ENCODE results near the gene GHSR.

GHSR gene, protein sequence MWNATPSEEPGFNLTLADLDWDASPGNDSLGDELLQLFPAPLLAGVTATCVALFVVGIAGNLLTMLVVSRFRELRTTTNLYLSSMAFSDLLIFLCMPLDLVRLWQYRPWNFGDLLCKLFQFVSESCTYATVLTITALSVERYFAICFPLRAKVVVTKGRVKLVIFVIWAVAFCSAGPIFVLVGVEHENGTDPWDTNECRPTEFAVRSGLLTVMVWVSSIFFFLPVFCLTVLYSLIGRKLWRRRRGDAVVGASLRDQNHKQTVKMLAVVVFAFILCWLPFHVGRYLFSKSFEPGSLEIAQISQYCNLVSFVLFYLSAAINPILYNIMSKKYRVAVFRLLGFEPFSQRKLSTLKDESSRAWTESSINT

DNA sequence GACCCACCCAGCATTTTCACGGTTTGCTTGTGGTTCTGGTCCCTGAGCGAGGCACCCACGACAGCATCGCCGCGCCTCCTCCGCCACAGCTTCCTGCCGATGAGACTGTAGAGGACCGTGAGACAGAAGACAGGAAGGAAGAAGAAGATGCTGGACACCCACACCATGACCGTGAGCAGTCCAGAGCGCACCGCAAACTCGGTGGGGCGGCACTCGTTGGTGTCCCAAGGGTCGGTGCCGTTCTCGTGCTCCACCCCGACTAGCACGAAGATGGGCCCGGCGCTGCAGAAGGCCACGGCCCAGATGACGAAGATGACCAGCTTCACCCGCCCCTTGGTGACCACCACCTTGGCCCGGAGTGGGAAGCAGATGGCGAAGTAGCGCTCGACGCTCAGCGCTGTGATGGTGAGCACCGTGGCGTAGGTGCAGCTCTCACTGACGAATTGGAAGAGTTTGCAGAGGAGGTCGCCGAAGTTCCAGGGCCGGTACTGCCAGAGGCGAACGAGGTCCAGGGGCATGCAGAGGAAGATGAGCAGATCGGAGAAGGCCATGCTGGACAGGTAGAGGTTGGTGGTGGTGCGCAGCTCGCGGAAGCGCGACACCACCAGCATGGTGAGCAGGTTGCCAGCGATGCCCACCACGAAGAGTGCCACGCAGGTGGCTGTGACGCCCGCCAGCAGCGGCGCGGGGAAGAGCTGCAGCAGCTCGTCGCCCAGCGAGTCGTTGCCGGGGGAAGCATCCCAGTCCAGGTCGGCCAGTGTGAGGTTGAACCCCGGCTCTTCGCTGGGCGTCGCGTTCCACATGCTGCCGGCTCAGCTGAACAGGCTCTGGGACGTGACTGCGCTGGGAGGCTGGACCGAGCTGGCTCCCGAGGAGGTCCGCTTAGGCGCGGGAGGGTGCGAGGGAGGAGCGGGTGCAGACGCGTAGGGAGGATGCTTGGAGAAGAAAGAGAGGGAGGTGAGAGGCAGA is at the start of gene GHSR:
TSS of gene GHSR (minus strand) at position 846 of the 969 bp plus-strand sequence. CDS start at position 803, 43 bp downstream.
- peak; percentile 26 for DNase-seq

DNA sequence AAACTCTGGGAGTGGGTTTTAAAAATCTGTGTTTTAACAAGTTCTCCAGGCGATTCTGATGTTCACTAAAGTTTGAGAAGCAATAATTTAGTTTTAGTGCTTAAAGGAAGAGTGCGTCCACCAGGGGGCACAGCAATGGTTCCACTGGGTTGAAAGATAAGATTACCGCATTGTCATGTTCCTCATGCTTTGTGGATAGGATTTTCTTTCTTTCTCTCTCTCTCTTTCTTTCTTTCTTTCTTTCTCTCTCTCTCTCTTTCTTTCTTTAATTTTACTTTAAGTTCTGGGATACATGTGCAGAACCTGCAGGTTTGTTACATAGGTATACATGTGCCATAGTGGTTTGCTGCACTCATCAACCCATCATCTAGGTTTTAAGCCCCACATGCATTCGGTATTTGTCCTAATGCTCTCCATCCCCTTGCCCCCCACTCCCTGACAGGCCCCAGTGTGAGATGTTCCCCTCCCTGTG is 42.0 kb upstream of the GHSR start:
- peak; percentile 76 for DNase-seq

DNA sequence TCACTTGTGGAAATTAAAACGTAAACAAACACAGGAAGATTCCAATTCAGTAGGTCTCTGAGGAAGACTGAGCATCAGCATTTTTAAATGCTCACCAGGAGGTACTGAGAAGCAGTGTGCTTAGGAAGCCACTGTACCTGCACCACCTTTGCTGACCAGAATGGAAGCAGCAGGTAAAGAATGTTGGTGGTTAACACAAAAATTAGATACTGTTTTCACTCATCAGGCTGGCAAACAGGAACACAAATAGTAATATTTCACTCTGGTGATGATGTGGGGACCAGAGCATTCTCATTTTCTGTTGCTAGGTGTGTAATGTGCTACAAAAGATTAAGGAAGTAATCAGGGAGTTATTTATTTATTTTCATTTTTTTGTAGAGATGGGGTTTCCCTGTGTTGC is 29.9 kb upstream of the GHSR start:
- DNase-seq, result no peak

DNA sequence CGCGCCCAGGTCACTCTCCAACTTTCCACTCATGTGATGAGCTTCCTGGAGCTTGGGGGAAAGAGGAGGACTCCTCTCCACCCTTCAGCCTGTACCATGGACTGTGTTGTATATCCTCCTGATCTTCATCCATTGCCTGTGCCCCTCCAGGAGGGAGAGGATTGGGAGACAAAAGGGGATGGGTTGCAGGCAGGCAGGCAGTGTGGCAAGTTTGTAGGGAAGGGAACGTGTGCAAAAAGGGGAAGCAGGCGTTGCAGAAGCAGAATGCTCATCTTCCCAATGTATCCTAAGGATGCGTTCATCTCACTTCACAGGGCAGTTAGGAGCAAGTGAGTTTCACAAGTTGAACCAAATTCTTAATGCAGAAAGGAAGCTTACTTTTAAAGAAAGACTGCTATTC is 28.1 kb upstream of the GHSR start:
- peak; percentile 21 for DNase-seq

DNA sequence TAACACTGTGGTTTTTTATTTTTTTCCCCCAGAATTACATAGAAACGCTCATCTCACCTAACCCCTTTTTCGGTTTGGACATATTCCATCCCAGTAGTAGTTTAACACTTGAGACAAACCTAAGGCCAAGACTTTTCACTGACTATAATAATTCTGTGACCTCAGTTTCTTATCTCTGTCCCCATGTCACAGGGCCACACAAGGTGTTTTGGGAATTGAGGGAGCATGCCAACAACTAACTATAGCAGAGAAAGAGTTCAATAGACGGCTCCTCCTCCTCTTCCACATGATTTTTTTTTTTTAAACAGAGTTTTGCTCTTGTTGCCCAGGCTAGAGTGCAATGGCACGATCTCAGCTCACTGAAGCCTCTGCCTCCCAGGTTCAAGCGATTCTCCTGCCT is 27.4 kb upstream of the GHSR start:
- DNase-seq, result no peak

DNA sequence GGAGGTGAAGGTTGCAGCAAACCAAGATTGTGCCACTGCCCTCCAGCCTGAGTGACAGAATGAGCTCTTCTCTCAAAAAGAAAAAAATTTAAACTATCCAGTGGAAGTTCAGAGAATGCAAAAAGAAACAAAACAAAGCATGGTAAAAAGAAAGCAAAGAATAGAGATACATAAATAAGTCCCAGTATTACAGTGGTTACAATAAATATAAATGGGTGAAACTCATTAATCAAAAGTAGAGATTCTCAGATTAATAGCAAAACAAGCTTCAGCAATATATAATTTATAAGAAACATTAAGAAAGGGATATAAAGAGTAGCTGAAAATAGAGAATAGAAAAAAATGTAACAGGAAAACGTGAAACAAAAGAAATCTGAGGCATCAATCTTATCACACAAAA is 23.6 kb upstream of the GHSR start:
- DNase-seq, result no peak

DNA sequence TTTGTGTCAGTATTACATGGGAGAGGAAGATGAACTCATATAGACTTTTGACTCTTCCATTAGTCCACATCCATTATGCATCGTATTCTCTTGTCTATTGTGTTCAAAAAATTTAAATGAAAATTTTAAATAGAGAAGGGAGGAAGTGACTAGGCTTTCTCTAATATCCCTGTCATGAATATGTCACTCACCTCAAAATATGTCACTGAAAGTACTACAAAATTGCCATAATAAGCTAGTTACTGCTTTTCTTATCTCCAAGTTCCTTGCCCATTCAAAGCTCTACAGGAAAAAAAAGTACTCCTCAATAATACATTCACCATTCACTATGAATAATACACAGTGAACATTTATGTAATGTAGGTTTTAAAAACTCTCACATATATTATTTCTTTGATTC is 22.3 kb upstream of the GHSR start:
- no peak for DNase-seq

DNA sequence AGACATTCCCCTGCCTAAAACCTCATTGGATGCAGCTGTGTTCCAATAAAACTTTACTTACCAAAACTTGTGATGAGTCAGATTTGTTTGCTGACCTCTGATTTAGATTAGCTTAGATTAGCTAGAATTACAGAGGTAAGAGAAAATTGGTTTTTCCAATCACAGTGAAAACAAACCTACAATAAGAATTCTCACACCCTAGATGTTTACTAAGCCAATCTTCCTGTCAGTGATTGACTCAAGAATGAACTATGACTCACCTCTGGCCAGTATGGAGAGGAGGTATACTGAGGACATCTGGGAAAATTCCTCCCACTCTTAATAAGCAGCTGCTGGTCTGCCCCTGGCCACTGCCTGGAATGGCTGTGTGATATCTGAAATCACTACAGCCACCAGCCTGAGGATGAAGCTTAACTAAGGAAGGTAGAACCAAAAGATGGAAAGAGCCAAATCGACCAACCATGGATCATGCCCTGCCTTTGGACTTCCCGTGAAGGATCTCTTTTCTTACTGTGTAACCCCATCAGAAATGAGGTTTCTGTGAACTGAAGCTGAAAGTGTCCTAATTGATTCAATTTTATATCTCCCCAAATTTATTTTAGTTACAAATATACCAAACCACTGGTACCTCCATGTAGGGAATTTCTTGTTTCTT is 19.0 kb upstream of the GHSR start:
- DNase-seq, result peak; percentile 49

DNA sequence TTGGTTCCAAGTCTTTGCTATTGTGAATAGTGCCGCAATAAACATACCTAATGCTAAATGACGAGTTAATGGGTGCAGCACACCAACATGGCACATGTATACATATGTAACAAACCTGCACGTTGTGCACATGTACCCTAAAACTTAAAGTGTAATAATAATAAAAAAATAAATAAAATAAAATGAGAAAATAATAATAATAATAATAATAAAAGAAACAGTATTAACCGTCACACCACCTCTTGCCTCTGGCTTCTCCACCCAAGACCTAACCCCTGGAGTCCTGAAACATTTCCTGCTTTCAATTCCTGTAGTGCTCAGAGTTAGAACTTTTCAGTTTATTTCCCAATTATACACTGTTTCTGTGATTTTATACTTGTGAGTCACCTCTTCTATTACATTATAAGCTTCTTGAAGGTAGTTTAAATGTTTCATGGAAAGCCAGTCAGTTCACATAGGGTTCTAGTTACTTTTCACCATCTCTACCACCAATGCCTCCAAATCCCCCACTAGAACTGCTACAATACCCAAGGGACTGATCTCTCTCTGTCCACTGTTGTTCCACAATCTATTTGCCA is 18.4 kb upstream of the GHSR start:
- no peak for DNase-seq

DNA sequence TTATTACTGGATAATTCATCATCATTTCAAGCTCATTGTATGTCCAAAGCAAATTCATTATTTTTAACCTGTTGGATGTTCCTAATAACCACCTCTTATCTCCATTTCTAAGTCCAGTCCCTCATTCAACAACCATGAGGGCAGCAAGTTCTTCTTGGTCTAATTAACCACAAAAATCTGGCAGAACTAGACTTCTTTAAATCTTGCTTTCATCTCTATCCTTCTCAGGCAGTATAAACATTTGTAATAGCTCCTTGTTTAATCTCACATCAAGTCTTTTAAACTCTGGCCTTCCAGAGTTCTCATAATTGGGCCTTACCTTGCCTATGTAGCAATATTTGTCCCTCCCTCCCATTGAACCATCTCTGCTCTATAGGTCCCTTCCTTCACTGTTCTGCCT is 17.0 kb upstream of the GHSR start:
- DNase-seq, result no peak

DNA sequence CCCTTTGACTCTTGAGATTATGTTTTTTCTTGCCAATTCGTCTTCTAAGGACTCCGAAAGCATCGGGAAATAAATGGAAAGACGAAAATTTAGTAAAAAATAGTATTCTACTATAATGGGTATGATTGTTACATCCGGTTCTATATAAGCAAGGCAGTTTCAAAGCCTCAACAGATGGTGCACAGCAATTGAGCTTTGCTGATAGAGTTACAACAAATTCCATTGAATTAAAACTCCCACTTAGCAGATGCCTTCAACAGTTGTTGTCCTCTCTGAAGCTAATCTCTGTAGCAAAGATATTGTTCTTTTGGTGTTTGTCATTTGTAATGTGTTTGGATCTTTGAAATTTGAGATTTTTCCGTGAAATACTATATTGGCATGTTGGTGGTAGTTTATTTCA is 16.1 kb upstream of the GHSR start:
- DNase-seq, result no peak

DNA sequence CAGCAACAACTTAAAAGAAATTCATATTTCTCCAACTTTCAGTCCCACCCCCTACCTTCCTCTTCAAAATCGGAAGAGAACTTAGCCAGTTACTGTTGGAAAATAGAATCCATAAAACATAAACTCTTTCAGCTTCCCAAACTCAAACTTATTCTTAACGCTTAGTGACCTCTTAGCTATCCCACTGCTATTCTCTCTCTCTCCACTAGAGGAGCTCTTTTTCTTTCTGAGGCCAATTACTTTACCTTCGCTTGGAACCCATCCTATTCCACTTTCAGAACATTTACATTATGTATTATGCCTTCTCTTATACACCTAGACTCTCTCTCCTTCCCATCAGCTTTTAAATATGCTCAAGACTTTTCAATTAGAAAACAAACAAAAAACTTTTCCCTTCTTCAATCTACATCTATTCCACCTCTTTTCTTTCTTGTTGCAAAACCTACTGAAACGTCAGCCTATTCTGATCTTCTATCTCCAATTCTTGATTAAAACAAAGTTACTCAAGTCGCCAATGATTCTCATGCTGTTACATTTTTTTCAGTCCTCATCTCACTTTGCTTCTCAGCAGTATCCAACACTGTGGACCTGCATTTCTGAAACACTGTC is 13.4 kb upstream of the GHSR start:
- peak; percentile 62 for DNase-seq

DNA sequence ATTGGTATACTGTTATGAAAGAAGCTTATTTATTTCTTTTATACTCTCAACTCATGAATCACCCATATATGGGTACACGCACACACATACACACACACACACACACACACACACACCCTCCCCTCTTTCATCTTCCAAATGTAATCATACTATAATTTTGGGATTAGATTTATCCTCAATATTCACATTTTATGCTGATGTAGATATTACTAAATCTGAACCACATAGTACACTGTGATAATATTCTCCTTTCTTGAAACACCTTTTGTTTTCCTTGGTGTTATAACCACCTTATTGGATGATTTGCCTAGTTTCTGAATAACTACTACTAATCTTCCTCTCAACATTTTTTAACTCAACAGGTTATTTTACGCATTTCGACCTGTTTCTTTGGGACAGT is 8.1 kb upstream of the GHSR start:
- no peak for DNase-seq

DNA sequence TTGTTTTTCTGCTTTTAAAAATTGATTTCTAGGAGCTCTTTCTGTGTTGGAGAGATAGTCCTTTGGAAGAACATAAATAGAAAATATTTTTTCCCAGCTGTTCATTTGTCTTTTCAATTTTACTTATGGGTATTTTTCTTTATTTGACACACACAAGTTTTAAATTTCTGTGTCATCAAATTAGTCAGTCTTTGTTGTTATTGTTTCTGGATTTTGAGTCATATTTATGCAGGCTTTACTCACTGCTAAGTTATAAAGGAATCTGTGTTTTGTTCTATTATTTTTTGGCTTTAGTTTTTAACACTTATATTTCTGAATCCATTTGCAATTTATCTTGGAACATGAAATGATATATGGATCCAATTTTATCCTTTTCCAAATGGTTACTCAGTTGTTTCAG is 5.9 kb upstream of the GHSR start:
- no peak for DNase-seq

DNA sequence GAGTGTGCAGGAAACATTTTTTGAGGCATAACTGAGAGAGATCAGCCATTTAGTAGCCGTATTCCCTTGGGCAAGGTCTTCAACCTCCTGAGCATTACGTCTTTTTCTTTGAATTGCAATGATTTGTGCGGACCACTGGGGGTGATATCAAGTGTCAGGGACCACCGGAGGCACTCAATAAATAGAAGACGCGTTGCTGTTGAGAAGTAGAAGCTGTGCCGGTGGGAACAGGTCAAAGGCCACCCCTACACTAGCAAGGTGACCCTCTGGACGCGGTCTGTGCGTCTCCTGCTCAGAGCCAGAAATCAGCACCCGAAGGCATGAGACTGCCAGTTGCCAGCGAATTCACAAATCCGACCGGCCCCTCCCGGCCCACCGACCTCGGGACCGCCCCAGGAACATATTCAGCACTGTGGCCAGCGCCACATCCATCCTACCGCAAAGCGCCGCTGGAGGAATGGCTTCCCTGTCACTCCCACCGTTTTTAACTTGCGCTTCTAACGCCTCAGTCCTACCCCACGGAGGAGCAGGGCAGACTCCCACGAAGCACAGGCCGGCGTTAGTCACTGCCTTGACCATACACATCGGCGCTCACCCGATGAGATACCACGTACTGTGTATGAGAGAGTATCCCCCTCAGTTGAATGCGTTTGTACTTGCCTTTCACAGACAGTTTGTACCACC is 1.4 kb upstream of the GHSR start:
- no peak for DNase-seq

DNA sequence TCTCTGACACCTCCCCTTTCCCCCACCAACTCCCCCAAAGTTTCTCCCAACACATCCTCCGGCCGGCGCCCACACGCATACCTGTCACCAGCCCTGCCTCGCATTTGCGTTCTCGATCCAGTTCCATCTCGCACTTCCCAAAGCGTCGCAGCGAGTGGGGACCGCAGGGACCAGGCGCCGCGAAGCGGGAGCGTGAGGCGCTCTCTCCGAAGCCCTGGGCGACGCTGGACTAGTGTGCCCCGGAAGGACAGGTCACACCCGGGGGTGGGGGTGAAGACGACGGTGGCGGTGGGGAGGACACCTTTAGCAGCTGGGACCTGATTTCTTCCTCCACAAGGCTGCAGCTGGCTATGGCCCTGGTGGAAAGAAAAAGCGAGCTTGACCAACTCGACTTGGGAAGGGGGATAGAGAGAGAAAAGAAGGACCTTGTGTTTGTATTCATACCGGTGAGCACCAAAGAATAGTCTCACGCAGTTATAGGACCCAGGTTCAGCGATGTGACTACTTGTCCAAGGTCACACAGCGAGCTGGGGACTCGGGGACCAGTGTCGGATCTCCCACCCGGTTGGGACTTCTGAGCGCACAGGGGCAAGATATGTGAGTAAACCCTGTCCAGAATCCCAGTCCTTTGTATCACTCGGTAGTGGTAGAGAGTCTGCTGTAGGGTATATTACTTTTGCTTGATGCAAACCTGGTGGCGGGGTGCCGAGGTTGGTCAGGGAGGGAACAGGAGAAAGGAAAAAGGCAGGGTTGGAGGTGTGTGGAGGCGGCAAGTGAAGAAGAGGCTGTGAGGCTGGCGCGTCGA is 607 bp upstream of the GHSR start:
- DNase-seq, result peak; percentile 26

DNA sequence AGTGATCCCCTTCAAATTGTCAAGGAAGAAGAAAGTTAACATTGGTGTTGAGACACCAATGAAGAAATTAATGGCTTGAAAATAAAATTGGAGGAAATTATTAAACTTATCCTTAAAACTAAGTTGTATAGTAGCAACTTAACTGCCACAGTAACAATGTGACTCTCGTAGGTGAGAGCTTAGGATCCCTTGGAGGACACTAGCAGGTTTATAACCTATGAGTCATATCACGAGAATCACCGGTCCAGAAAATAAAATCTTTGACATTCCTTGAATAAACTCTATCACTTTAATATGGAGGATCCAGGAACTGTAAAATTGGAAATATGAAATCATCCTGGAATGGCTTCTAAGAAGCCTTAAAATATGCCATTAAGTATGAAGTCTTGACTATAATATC is 2.1 kb downstream of the GHSR start:
- DNase-seq, result no peak

DNA sequence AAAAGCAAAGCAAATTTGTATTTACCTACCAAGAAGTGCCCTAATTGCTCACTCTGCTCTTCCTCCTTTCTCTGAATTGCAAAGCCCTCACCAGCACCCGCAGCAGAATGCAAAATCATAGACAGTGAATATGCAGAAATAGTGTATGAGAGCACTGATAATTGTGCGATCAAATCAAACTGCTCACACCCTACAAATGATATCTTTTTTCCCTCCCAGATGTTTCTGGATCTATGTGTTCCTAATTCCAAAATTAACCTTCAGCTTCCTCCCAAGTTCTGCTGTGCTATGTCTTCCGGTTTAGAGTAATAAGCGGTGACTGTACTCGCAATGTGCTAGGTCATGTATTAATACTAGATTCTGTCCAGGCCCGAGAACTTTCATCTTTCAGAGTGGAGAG is 3.4 kb downstream of the GHSR start:
- no peak for DNase-seq

DNA sequence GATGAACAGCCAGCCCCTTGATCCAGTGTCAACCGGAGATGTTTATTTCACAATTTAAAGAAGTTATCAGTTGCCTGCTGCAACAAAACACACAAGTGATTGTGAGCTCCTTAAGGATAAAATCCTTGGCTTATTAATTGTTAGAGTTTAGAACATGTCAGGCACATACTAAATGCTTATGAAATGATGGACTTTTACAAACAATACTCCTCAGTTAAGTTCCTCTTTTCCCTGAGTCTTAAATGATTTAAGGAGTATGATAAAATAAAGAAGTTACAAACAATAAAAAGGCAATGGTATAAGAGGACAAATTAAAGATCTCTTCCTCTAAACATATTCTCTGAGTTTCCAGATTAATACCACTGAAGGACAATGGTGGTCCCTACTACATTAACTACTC is 5.7 kb downstream of the GHSR start:
- no peak for DNase-seq

DNA sequence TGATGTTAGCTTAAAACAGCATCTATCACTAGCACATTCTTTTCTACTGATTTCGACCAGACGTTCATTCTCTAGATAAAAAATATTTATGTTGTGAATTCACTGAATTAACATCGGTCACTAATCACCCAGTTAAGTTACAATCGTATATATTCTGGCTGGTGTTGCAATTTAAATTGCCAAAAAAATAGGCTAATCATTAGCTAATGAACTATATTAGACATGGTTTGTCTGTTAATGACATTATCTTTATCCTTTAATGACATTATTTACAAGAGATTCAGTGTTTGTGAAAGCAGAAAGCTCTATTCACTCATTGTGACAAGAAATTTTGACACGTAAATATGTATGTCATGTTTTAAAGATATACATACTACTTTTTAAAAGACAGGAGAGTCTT is 6.7 kb downstream of the GHSR start:
- no peak for DNase-seq

DNA sequence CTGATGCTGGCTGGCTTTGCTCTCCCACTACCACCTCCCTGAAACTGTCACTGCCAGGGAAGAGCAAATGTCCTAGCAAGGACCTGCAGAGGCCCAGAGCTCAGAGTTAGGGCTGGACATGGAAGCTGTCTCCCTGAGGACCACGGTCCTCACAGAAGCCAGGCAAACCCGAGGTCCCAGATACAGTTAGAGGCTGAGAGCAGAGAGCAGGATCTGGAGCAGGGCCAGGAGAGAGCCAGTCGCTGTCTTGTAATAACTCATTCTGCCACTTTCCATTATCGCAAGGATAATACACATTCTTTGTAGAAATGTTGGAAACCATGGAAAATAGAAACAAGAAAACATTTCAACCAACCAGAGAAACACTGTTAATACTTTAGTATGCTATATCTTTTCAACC is 10.1 kb downstream of the GHSR start:
- no peak for DNase-seq

Measured in NCI-H69 (cell line).